SK-N-SH treated with all-trans-retinoic acid at 6 μM for 48 hours (cell line): ENCODE data around the gene EHD4.

ENCODE experiments used
- ARNTL ChIP-seq: fragments of 450-650 bp; formaldehyde crosslinking; IDR thresholded peaks from 2 replicates; pipeline ENCODE4 v1.5.0; 2020; ENCODE audit warnings: low read depth, mild to moderate bottlenecking, moderate library complexity, borderline replicate concordance
- BACH2 ChIP-seq: fragments of 250-450 bp; sonication (Bioruptor Pico); IDR thresholded peaks from 2 replicates; pipeline ENCODE4 v1.9.0; 2021; ENCODE audit warnings: mild to moderate bottlenecking, borderline replicate concordance
- GLIS3 ChIP-seq: fragments of 250-450 bp; sonication (Bioruptor Pico); IDR thresholded peaks from 2 replicates; pipeline ENCODE4 v1.5.0; 2020; ENCODE audit warnings: mild to moderate bottlenecking, moderate library complexity
- SNAI2 ChIP-seq: fragments of 250-450 bp; sonication (Bioruptor Pico); IDR thresholded peaks from 2 replicates; pipeline ENCODE4 v1.5.0; 2020; ENCODE audit warnings: mild to moderate bottlenecking, moderate library complexity
- ZFP3 ChIP-seq: fragments of 250-450 bp; sonication (Bioruptor Pico); IDR thresholded peaks from 2 replicates; pipeline ENCODE4 v1.5.0; 2020; ENCODE audit warnings: mild to moderate bottlenecking, moderate library complexity
- ZFP30 ChIP-seq: fragments of 450-650 bp; formaldehyde crosslinking; IDR thresholded peaks from 2 replicates; pipeline ENCODE4 v1.5.0; 2022; ENCODE audit warnings: mild to moderate bottlenecking, moderate library complexity
- ZNF565 ChIP-seq: fragments of 450-650 bp; formaldehyde crosslinking; conservative IDR thresholded peaks from 2 replicates; pipeline ENCODE4 v1.5.0; 2020; ENCODE audit warnings: low read depth, mild to moderate bottlenecking, moderate library complexity
- TF ChIP-seq, protein P1 (sequence below): fragments of 250-450 bp; sonication (Bioruptor Pico); IDR thresholded peaks from 2 replicates; pipeline ENCODE4 v1.8.0; 2021; ENCODE audit warnings: low read depth, mild to moderate bottlenecking, moderate library complexity, borderline replicate concordance
- TF ChIP-seq, protein P2 (sequence below): fragments of 250-450 bp; sonication (Bioruptor Pico); IDR thresholded peaks from 2 replicates; pipeline ENCODE4 v1.8.0; 2020; ENCODE audit warnings: mild to moderate bottlenecking, moderate library complexity, borderline replicate concordance
- TF ChIP-seq, protein P3 (sequence below): fragments of 250-450 bp; sonication (Bioruptor Pico); IDR thresholded peaks from 2 replicates; pipeline ENCODE4 v1.5.1; 2021; ENCODE audit warnings: mild to moderate bottlenecking, moderate library complexity
- TF ChIP-seq, protein P4 (sequence below): fragments of 250-450 bp; sonication (Bioruptor Pico); IDR thresholded peaks from 2 replicates; pipeline ENCODE4 v1.5.0; 2020; ENCODE audit warnings: mild to moderate bottlenecking, moderate library complexity
- TF ChIP-seq, protein P5 (sequence below): fragments of 250-450 bp; sonication (Bioruptor Pico); IDR thresholded peaks from 2 replicates; pipeline ENCODE4 v1.5.1; 2020; ENCODE audit warnings: low read depth, mild to moderate bottlenecking, moderate library complexity

DNA sequence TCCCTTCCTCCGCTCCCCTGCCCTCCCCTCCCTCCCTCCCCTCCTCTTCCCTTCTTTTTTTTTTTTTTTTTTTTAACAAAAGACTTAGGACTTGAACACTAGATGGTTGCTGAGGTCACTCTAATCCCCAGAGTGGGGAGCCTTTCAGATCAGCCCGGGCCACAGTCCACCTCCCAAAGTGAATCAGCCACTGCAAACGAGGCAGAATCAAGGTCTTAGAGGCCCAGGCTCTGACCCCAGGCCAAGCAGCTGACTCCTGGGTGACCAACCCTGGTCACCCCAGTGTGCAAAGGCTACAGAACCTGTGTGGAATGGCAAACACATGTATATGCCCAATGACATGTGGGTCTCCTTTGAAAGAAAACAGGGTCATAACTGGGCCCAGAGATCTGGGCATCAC, 18.3 kb upstream of the EHD4 start:
- no peak for TF ChIP-seq ZFP3 (CRISPR knock-in tag)
- TF ChIP-seq, protein P1, sequence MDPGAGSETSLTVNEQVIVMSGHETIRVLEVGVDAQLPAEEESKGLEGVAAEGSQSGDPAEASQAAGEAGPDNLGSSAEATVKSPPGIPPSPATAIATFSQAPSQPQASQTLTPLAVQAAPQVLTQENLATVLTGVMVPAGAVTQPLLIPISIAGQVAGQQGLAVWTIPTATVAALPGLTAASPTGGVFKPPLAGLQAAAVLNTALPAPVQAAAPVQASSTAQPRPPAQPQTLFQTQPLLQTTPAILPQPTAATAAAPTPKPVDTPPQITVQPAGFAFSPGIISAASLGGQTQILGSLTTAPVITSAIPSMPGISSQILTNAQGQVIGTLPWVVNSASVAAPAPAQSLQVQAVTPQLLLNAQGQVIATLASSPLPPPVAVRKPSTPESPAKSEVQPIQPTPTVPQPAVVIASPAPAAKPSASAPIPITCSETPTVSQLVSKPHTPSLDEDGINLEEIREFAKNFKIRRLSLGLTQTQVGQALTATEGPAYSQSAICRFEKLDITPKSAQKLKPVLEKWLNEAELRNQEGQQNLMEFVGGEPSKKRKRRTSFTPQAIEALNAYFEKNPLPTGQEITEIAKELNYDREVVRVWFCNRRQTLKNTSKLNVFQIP (CRISPR knock-in tag): no peak
- no peak for TF ChIP-seq ARNTL
- no peak for TF ChIP-seq SNAI2
- TF ChIP-seq, protein P2, sequence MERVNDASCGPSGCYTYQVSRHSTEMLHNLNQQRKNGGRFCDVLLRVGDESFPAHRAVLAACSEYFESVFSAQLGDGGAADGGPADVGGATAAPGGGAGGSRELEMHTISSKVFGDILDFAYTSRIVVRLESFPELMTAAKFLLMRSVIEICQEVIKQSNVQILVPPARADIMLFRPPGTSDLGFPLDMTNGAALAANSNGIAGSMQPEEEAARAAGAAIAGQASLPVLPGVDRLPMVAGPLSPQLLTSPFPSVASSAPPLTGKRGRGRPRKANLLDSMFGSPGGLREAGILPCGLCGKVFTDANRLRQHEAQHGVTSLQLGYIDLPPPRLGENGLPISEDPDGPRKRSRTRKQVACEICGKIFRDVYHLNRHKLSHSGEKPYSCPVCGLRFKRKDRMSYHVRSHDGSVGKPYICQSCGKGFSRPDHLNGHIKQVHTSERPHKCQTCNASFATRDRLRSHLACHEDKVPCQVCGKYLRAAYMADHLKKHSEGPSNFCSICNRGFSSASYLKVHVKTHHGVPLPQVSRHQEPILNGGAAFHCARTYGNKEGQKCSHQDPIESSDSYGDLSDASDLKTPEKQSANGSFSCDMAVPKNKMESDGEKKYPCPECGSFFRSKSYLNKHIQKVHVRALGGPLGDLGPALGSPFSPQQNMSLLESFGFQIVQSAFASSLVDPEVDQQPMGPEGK: no peak
- no peak for TF ChIP-seq BACH2 (CRISPR knock-in tag)
- TF ChIP-seq ZFP30 (CRISPR knock-in tag): no peak
- no peak for TF ChIP-seq GLIS3 (CRISPR knock-in tag)
- TF ChIP-seq, protein P3, sequence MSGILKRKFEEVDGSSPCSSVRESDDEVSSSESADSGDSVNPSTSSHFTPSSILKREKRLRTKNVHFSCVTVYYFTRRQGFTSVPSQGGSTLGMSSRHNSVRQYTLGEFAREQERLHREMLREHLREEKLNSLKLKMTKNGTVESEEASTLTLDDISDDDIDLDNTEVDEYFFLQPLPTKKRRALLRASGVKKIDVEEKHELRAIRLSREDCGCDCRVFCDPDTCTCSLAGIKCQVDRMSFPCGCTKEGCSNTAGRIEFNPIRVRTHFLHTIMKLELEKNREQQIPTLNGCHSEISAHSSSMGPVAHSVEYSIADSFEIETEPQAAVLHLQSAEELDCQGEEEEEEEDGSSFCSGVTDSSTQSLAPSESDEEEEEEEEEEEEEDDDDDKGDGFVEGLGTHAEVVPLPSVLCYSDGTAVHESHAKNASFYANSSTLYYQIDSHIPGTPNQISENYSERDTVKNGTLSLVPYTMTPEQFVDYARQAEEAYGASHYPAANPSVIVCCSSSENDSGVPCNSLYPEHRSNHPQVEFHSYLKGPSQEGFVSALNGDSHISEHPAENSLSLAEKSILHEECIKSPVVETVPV (CRISPR knock-in tag): no peak
- no peak for TF ChIP-seq ZNF565
- TF ChIP-seq, protein P4, sequence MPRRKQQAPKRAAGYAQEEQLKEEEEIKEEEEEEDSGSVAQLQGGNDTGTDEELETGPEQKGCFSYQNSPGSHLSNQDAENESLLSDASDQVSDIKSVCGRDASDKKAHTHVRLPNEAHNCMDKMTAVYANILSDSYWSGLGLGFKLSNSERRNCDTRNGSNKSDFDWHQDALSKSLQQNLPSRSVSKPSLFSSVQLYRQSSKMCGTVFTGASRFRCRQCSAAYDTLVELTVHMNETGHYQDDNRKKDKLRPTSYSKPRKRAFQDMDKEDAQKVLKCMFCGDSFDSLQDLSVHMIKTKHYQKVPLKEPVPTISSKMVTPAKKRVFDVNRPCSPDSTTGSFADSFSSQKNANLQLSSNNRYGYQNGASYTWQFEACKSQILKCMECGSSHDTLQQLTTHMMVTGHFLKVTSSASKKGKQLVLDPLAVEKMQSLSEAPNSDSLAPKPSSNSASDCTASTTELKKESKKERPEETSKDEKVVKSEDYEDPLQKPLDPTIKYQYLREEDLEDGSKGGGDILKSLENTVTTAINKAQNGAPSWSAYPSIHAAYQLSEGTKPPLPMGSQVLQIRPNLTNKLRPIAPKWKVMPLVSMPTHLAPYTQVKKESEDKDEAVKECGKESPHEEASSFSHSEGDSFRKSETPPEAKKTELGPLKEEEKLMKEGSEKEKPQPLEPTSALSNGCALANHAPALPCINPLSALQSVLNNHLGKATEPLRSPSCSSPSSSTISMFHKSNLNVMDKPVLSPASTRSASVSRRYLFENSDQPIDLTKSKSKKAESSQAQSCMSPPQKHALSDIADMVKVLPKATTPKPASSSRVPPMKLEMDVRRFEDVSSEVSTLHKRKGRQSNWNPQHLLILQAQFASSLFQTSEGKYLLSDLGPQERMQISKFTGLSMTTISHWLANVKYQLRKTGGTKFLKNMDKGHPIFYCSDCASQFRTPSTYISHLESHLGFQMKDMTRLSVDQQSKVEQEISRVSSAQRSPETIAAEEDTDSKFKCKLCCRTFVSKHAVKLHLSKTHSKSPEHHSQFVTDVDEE (CRISPR knock-in tag): no peak
- TF ChIP-seq, protein P5, sequence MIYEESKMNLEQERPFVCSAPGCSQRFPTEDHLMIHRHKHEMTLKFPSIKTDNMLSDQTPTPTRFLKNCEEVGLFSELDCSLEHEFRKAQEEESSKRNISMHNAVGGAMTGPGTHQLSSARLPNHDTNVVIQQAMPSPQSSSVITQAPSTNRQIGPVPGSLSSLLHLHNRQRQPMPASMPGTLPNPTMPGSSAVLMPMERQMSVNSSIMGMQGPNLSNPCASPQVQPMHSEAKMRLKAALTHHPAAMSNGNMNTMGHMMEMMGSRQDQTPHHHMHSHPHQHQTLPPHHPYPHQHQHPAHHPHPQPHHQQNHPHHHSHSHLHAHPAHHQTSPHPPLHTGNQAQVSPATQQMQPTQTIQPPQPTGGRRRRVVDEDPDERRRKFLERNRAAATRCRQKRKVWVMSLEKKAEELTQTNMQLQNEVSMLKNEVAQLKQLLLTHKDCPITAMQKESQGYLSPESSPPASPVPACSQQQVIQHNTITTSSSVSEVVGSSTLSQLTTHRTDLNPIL (CRISPR knock-in tag): no peak
